GM21717 (cell line): ENCODE measurements around the gene TAF4B.
"Not testable (repeated sequence)": the region's sequence is repeated elsewhere in the genome, so short reads cannot be mapped to it uniquely, and the experiment has no call there.

ENCODE experiments used
- ATAC-seq: cut with Tn5 transposase; IDR thresholded peaks from one replicate; pipeline ENCODE4 v1.9.1; 2021; ENCODE audit warnings: mild to moderate bottlenecking, moderate library complexity; ENCODE audit not compliant: unreplicated experiment

The TAF4B gene

GRCh38 chr18:26237363-26237762, 11.1 kb downstream of the TAF4B start:
- not testable (repeated sequence) for ATAC-seq

- not testable (repeated sequence) for ATAC-seq
Observed at GRCh38 chr18:26238718-26239117, 12.5 kb downstream of the TAF4B start.

GRCh38 chr18:26242392-26242791, 16.1 kb downstream of the TAF4B start:
- not testable (repeated sequence) for ATAC-seq

- ATAC-seq: not testable (repeated sequence)
Observed at GRCh38 chr18:26245434-26245833, 19.2 kb downstream of the TAF4B start.

- no peak for ATAC-seq
Observed at GRCh38 chr18:26252411-26252810, 26.2 kb downstream of the TAF4B start.

GRCh38 chr18:26254808-26255207, 28.6 kb downstream of the TAF4B start:
- not testable (repeated sequence) for ATAC-seq

GRCh38 chr18:26255695-26256622, 29.7 kb downstream of the TAF4B start:
- no peak for ATAC-seq

- ATAC-seq: no peak
Observed at GRCh38 chr18:26258711-26259110, 32.5 kb downstream of the TAF4B start.

- ATAC-seq: not testable (repeated sequence)
Observed at GRCh38 chr18:26259416-26259815, 33.2 kb downstream of the TAF4B start.

- ATAC-seq: no peak
Observed at GRCh38 chr18:26262156-26262555, 35.9 kb downstream of the TAF4B start.

- no peak for ATAC-seq
Observed at GRCh38 chr18:26267357-26267930, 41.2 kb downstream of the TAF4B start.

GRCh38 chr18:26268454-26268853, 42.2 kb downstream of the TAF4B start:
- ATAC-seq: no peak

- no peak for ATAC-seq
Observed at GRCh38 chr18:26271917-26272549, 45.8 kb downstream of the TAF4B start.

GRCh38 chr18:26277374-26277773, 51.1 kb downstream of the TAF4B start:
- ATAC-seq: no peak

- no peak for ATAC-seq
Observed at GRCh38 chr18:26279428-26279827, 53.2 kb downstream of the TAF4B start.

GRCh38 chr18:26286008-26286407, 59.8 kb downstream of the TAF4B start:
- no peak for ATAC-seq

- no peak for ATAC-seq
Observed at GRCh38 chr18:26287644-26288043, 61.4 kb downstream of the TAF4B start.

- ATAC-seq: no peak
Observed at GRCh38 chr18:26290385-26290784, 64.1 kb downstream of the TAF4B start.

GRCh38 chr18:26293982-26294381, 67.7 kb downstream of the TAF4B start:
- ATAC-seq: no peak

GRCh38 chr18:26298107-26298506, 71.9 kb downstream of the TAF4B start:
- ATAC-seq: no peak

- ATAC-seq: no peak
Observed at GRCh38 chr18:26301681-26302080, 75.4 kb downstream of the TAF4B start.

- ATAC-seq: not testable (repeated sequence)
Observed at GRCh38 chr18:26303222-26303621, 77.0 kb downstream of the TAF4B start.
